SKM-1 (cell line): ENCODE data around the gene MAP2K2.
"Not testable (repeated sequence)": the region's sequence is repeated elsewhere in the genome, so short reads cannot be mapped to it uniquely, and the experiment has no call there.

Source experiments
- DNase-seq: peaks from one replicate; lab custom pipeline; 2025; ENCODE audit not compliant: unreplicated experiment; lab: John Stamatoyannopoulos, UW

MAP2K2 gene

GRCh38 chr19:4123615-4124568 lies at the start of gene MAP2K2:
Gene MAP2K2, minus strand, starts transcription at chr19:4124122. Its CDS starts 247 bp downstream, at chr19:4123875.
- peak; percentile 85 for DNase-seq

DNA sequence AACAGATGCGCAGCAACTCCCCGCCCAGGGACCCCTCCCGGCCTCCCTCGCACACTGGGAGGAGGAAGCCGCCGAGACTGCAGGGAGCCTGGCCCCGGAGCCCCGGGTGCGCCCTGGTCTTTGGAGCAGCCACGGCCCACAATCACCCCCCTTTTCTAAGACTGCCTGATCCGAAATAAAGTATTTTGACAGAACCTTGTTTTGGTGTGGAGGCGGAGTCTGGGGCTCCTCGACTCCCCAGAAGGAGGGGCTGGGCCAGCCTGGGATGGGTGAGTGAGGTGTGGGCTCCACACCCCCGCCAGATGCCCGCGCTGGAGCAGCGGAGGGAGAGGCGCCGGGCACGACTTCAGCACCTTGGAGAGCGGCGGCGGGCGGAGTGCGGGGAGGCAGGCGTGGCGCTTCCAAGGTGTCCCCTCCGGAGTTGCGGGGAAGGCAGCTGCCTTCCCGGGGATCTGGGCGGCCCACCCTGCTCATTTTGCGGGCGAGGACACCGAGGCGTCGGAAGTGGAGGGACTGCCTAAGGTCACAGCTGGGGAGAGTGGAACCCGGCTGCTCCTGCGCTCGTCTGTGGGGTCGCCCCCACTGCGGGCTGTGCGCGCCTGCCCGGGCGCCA lies 49.0 kb upstream of the MAP2K2 start:
- DNase-seq: no peak

DNA sequence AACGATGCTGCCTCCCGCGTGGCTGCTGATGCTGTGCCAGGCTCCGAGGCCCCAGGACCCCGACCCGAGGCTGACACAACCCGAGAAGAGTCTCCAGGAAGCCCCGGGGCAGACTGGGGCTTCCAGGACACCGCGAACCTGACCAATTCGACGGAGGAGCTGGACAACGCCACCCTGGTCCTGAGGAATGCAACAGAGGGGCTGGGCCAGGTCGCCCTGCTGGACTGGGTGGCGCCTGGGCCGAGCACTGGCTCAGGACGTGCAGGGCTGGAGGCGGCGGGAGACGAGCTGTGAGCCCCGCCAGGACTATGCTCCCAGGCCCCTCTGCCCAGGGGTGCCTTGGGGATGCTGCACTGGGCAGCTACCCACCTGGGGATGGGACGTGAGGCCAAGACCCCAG lies 47.8 kb upstream of the MAP2K2 start:
- no peak for DNase-seq

DNA sequence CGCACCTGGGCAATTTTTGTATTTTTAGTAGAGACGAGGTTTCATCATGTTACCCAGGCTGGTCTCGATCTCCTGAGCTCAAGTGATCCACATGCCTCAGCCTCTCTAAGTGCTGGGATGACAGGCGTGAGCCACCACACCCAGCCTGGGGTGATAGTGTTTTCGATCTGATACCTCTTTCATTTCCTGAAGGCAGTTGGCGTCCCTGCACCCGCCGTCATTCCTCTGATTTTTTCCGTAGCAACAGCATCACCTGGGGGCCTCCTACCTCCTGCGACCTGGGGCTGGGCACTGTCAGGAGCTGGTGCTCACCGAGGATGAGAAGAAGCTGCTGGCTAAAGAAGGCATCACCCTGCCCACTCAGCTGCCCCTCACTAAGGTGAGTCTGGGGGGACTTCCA lies 40.3 kb upstream of the MAP2K2 start:
- DNase-seq: no peak

- DNase-seq: no peak
Observed at GRCh38 chr19:4161415-4162077, 37.6 kb upstream of the MAP2K2 start.

DNA sequence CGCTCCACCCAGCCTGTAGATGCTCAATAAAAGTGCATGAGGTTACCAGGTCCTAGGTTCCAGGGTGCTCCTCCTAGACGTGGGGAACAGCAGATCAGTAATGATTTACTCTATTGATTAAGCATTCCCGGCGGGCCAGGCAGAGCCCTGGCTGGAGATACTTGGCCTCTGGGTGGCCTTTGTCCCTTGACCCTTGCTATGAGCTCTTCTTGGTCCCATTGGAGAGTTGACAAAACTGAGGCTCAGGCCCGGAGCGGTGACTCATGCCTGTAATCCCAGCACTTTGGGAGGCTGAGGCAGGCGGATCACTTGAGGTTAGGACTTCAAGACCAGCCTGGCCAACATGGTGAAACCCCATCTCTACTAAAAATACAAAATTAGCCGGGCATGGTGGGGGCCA lies 34.0 kb upstream of the MAP2K2 start:
- not testable (repeated sequence) for DNase-seq

DNA sequence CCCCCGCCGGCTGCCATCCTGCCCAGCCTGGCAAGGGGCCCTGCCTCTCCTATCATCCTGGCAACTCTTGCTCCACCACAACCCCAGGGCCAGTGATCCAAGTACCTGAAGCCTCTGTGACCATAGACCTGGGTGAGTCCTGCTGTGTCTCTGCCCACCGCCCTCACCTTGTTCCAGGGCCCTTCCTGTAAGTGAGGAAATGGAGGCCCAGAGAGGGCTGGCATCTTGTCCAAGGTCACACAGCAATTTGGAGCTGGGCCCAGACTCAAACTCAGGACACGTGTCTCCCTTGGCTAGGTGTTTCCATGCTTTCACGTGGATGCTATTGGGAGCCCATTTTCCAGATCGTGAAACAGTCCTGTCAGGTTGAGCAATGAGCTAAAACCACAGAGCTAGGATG lies 33.2 kb upstream of the MAP2K2 start:
- DNase-seq: no peak

DNA sequence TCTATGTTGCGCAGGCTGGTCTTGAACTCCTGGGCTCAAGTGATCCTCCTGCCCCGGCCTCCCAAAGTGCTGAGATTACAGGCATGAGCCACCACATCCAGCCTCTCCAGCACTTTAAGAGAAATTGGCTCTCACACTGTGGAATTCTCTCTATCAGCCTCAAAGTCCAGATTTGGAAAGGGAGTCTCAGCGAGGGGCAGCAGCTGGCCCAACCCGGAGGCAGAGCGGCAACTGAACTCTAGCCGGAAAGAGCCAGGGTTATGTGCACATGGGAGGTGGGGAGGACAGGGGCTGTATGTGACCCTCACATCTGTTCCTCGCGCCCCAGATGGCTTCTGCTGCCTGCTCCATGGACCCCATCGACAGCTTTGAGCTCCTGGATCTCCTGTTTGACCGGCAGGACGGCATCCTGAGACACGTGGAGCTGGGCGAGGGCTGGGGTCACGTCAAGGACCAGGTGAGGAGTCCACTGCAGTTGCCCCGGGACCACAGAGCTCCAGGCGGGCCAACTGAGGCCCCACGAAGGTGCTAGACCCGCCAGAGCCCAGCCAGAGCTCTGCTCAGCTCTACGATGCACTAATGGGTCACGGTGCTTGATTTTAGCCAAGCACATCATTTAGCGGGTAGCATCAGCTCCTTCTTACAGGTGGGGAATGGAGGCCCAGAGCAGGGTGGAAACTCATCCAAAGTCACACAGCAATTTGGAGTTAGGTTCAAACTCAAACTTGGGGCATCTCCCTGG lies 30.8 kb upstream of the MAP2K2 start:
- no peak for DNase-seq

DNA sequence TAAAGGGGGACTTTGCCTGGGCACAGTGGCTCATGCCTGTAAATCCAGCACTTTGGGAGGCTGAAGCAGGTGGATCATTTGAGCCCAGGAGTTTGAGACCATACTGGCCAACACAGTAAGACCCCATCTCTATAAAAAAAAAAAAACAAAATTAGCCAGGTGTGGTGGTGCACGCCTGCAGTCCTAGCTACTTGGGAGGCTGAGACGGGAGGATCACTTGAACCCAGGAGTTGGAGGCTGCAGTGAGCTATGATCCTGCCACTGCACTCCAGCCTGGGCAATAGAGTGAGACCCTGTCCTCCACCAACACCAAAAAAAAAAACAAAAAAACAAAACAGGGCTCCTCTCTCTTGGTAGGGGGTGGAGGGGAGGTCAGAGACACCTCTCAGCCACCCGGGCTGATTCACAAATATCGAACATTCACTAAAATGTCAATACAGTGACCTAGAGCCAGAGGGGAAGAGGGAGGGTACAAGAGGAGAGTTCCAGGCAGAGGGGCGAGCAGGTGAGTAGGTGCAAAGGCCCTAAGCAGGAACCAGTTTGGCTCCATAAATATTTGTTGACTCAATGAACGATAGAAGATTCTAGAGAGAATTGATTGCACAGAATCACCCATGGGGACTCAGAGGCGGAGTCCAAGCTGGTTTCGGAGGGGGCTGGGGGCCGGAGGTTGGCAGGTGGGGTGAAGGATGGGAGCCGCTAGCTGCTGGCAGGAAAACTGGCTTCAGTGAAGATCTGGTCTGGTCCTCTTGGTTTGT lies 28.5 kb upstream of the MAP2K2 start:
- no peak for DNase-seq

DNA sequence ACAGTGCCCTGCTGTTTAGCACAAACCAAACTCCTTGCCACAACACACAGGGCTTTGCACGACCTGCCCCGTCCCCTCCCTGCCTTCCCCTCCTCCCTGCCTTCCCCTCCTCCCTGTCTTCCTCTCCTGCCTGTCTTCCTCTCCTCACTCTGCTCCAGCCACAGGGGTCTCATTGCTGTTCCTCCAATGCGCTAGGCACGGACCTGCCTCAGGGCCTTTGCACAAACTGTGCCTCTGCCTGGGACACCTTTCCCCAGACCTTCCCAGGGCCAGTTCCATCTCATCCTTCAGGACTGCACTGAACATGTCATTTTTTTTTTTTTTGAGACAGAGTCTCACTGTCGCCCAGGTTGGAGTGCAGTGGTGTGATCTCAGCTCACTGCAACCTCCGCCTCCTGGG lies 27.7 kb upstream of the MAP2K2 start:
- no peak for DNase-seq

- no peak for DNase-seq
Observed at GRCh38 chr19:4149518-4150288, 25.8 kb upstream of the MAP2K2 start.

DNA sequence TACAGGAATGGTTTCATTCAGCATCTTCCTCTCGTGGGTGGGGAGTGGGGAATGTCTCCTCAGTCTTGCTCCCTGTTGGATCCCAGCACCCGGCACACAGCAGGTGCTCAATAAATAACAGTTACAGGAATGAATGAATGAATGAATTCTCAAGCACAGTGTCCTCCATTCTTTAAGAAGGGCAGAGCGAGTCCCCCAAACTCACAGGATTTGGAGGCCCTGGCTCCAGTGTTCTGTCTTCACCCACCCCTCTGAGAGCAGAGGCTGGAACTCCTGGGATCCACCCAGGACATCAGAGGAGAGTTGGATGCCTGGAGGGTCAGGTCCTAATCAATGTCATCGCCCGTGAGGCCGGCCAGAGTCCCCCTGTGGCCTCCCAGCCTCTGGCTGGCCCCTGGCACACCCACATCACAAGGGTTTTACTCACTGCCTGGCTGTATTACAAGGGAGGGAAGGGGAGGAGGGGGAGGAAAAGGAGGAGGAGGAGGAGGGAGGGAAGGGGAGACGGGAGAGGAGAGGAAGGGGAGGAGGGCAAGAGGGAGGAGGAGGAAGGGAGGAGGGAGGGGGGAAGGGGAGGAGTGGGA lies 20.8 kb upstream of the MAP2K2 start:
- no peak for DNase-seq

DNA sequence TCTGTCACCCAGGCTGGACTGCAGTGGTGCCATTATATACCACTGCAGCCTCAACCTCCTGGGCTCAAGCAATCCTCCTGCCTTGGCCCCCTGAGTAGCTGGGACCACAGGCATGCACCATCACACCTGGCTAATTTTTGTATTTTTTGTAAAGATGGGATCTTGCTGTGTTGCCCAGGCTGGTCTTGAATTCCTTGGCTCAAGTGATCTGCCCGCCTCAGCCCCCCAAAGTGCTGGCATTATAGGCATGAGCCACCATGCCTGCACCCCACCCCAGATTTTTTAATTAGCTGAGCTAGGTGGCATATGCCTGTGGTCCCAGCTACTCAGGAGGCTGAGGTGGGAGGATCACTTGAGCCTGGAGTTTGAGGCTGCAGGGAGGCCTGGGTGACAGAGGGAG lies 19.0 kb upstream of the MAP2K2 start:
- DNase-seq: not testable (repeated sequence)

GRCh38 chr19:4140237-4140711 lies 16.4 kb upstream of the MAP2K2 start:
- DNase-seq: peak; percentile 70

DNA sequence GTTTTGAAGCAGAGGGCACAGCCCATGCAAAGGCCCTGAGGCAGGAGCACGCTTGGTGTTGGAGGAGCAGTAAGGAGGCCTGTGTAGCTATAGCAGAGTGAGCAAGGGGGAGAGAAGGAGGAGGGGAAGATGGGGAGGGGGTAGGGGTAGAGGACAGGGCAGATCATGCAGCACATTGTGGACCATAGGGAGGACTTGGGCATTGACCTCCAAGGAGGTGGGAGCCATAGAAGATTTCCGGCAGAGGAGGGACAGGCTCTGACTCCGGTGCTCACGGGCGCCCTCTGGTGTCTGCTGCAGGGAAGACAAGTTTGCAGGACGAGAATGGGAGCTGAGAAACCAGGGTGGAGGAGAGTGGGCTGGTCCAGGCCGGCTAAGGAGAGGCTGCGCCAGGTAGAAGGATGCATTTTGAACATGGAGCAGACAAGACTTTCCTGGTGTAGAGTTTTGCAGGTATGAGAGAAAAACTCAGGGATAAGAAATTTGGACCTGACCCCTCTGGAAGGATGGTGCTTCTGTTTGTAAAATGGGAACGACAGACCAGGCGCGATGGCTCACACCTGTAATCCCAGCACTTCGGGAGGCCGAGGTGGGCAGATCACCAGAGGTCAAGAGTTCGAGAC lies 15.8 kb upstream of the MAP2K2 start:
- peak; percentile 79 for DNase-seq

DNA sequence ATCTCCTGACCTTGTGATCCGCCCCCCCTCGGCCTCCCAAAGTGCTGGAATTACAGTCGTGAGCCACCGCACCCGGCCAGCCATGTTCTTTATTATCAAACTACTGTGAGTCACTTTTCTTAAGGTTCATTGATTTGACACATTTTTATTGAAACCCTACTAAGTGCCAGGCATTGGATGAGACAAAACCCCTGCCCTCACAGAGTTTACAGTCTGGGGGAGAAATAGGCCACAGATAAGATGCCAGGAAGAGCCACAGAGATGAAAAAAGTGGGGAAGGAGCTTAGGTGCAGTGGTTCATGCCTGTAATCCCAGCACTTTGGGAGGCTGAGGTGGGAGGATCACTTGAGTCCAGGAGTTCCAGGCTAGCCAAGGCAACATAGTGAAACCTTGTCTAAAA lies 14.5 kb upstream of the MAP2K2 start:
- no peak for DNase-seq

GRCh38 chr19:4136680-4137088 lies 12.8 kb upstream of the MAP2K2 start:
- no peak for DNase-seq

- not testable (repeated sequence) for DNase-seq
Observed at GRCh38 chr19:4135386-4135785, 11.5 kb upstream of the MAP2K2 start.

DNA sequence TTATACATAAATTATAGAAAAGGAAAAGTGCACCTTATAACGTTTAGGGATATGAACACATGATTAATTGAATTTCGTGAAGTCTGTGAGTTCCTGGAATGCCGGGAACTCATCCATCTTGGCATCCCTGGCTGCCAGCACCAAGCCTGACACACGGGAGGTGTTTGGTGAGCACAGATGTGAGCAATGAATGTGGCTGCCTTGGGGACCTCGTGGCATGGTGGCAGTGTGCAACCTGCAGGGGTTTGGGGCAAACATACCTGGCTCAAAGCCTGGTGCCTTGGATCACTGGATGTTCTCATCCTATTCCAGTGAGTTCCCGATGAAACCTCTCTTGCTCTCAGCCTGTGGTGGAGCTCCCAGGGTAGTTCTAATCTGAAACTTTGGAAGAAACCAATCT lies 10.4 kb upstream of the MAP2K2 start:
- DNase-seq: no peak
